Activated B cell treated with CpG ODN at 0.5 μM for 24 hours (primary cell): ENCODE results near the gene ZMYM1. TPM values are rescaled to one million over a fixed set of nuclear protein-coding genes. Genes with fewer than 3 reads are reported as not detected.
"Not testable (repeated sequence)": the region's sequence is repeated elsewhere in the genome, so short reads cannot be mapped to it uniquely, and the experiment has no call there.

ENCODE experiments used
- ATAC-seq: fragments of 200-7000 bp; cut with Tn5 transposase; one replicate; pipeline ENCODE4 v1.10.0; 2021; ENCODE audit warnings: low read depth, mild to moderate bottlenecking, moderate library complexity
- CTCF ChIA-PET: fragments of 350-600 bp; sonication (Branson Sonifier 250); formaldehyde crosslinking; loops from one replicate; lab custom pipeline; 2021; ENCODE audit warnings: antibody characterized with exemption; lab: Charles Lee
- POLR2A ChIA-PET: fragments of 350-600 bp; sonication (Branson Sonifier 250); formaldehyde crosslinking; loops from one replicate; lab custom pipeline; 2021; ENCODE audit warnings: antibody characterized with exemption; lab: Charles Lee
- DNase-seq: peaks from one replicate; pipeline ENCODE4 v3.0.0; 2022
- H3K27ac Mint-ChIP-seq: one replicate; pipeline ENCODE4 v1.8.0; 2020; ENCODE audit warnings: mixed read lengths
- H3K27me3 Mint-ChIP-seq: one replicate; pipeline ENCODE4 v1.8.0; 2021; ENCODE audit warnings: mixed read lengths
- H3K36me3 Mint-ChIP-seq: one replicate; pipeline ENCODE4 v1.8.0; 2021; ENCODE audit warnings: low read depth, mixed read lengths
- H3K4me1 Mint-ChIP-seq: one replicate; pipeline ENCODE4 v1.8.0; 2021; ENCODE audit warnings: mixed read lengths
- H3K4me3 Mint-ChIP-seq: one replicate; pipeline ENCODE4 v1.8.0; 2020; ENCODE audit warnings: mild to moderate bottlenecking, mixed read lengths
- H3K9me3 Mint-ChIP-seq: one replicate; pipeline ENCODE4 v1.8.0; 2020; ENCODE audit warnings: mixed read lengths
- intact Hi-C: fragments of 100-400 bp; cut with micrococcal nuclease; formaldehyde crosslinking; loops from one replicate; pipeline ENCODE4 v1.15.1; 2024
- total RNA-seq: library from RNA; stranded (reverse); gene quantifications from 2 replicates; pipeline ENCODE4 v1.2.3, GENCODE V29; 2022
- TF ChIP-seq, protein P1 (sequence below): fragments of 200-600 bp; IDR thresholded peaks from one replicate; pipeline ENCODE4 v1.8.0; 2022; ENCODE audit warnings: antibody characterized with exemption, mild to moderate bottlenecking

Gene ZMYM1
- total RNA-seq, 1 donor from 2014 or later = 7.4 TPM

DNA sequence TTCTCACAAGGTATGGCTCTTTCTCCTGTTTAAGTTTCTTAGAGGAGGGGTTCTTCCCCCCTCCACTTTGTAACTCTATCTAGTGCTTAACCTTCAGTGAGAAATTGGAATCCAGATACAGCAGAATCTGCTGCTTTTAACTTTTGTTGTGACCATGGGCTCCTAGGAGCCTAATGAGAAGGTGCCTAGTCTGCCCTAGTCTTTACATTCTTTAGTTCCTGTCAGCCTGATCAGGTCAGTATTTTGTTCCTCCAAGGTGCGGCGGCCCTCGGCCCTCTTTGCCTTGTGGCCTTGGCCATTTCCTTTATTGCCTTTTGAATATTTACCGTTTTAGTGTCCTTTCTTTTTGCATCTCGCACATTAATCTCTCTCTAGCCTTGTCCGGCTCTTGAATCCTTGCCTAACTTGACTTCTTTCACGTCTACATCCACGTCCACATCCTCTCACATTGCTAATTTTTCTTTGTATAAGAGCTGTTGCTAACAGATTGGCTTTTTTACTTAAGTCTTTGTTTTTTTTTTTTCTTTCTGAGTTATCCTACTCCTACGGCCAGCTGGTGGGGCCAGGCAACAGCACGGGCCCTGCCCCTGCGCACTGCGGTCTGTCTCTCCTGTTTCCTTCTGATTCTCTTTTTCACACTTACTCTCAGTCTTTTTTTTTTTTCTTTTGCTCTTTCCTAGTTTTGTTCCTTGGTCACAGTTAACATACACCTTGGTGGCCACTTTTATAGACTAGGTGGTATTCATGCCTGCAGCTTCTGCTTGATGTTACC lies 64.7 kb downstream of the ZMYM1 start:
- Mint-ChIP-seq H3K4me3 (no peak overlapping the region), H3K9me3 (no peaks in the 10 kb centered on the region), H3K27me3 (peaks cover 9% of the 10 kb centered on the region), H3K4me1 (no peaks in the 10 kb centered on the region), H3K36me3 (no peaks in the 10 kb centered on the region), H3K27ac (no peak overlapping the region)
- ATAC-seq (no peak), DNase-seq (no peak)
- POLR2A ChIA-PET = no interaction called here
- intact Hi-C loops = no loop called here
- TF ChIP-seq, protein P1, sequence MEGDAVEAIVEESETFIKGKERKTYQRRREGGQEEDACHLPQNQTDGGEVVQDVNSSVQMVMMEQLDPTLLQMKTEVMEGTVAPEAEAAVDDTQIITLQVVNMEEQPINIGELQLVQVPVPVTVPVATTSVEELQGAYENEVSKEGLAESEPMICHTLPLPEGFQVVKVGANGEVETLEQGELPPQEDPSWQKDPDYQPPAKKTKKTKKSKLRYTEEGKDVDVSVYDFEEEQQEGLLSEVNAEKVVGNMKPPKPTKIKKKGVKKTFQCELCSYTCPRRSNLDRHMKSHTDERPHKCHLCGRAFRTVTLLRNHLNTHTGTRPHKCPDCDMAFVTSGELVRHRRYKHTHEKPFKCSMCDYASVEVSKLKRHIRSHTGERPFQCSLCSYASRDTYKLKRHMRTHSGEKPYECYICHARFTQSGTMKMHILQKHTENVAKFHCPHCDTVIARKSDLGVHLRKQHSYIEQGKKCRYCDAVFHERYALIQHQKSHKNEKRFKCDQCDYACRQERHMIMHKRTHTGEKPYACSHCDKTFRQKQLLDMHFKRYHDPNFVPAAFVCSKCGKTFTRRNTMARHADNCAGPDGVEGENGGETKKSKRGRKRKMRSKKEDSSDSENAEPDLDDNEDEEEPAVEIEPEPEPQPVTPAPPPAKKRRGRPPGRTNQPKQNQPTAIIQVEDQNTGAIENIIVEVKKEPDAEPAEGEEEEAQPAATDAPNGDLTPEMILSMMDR = no peak
- CTCF ChIA-PET = no interaction called here

DNA sequence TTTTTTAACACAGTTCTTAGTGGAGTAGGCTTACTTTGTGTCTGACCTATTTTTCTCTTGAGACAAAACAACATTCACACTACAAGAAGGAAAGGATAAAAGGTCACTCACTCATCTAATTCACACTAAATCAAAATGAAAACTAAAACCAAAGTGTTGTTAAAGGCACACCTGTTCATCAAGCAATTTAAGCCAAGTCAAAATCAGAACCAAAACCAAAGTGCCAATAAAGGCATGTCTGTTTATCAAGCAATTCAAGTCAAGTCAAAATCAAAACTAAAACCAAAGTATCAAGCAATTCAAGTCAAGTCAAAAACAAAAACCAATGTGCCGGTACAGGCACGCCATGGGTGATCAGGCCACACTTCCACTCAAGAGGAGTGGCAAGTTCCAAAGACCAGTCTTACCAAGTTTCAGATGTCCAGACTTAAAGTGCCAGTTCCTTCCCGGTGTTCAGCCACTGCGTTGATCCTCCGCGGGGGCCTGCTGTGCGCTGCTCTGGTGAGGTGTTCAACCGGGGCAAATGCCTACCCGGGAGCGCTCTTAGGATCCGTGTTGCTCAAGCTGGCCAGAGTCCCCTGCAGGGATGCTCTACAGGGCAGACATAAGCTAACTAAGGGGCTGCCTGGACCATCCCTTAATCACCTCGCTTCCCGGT lies 66.8 kb downstream of the ZMYM1 start:
- H3K27ac Mint-ChIP-seq, intact Hi-C loops, ATAC-seq, H3K9me3 Mint-ChIP-seq, H3K4me3 Mint-ChIP-seq, CTCF ChIA-PET, DNase-seq, H3K4me1 Mint-ChIP-seq, H3K36me3 Mint-ChIP-seq, POLR2A ChIA-PET: not testable (repeated sequence)
- H3K27me3 Mint-ChIP-seq = peaks cover 11% of the 10 kb centered on the region

DNA sequence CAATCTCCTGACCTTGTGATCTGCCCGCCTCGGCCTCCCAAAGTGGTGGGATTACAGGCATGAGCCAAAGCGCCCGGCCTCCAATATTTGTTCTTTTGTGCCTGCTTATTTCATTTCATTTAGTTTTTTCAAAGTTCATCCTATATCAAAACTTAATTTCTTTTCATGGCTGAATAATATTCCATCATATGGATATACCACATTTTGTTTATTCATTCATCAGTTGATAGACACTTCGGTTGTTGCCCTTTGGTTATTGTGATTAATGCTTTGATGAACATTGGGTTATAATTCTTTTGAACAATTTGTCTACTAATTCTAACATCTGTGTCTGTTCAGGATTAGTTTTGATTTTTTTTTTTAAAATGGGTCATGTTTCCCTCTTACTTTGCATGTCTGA lies 72.0 kb downstream of the ZMYM1 start:
- CTCF ChIA-PET = no interaction called here
- TF ChIP-seq, protein P1 = no peak
- Mint-ChIP-seq H3K27ac (no peak overlapping the region), H3K4me3 (no peak overlapping the region), H3K27me3 (peaks cover 5% of the 10 kb centered on the region), H3K4me1 (no peaks in the 10 kb centered on the region), H3K9me3 (peaks cover 4% of the 10 kb centered on the region), H3K36me3 (no peaks in the 10 kb centered on the region)
- intact Hi-C loops = no loop called here
- POLR2A ChIA-PET = no interaction called here
- no peak for ATAC-seq
- no peak for DNase-seq

DNA sequence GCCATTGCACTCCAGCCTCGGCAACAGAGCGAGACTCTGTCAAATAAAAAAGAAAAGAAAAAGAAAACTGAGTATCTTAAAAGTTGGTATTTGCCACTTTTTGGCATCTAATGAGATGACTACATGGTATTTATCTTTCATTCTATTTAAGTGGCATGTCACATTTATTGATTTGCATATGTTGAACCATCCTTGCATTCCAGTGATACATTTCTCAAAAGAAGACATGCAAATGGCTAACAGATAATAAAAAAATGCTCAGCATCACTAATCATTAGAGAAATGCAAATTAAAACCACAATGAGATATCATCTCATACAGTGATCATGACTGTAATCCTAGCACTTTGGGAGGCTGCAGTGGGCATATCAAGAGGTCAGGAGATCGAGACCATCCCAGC lies 85.7 kb downstream of the ZMYM1 start:
- no peak for ATAC-seq
- no peak overlapping the region for H3K4me3 Mint-ChIP-seq
- no peaks in the 10 kb centered on the region for H3K4me1 Mint-ChIP-seq
- ChIA-PET CTCF (no interaction called here), POLR2A (no interaction called here)
- H3K36me3 Mint-ChIP-seq = no peaks in the 10 kb centered on the region
- H3K27ac Mint-ChIP-seq = no peak overlapping the region
- H3K9me3 Mint-ChIP-seq = peaks cover 2% of the 10 kb centered on the region
- TF ChIP-seq, protein P1 = no peak
- intact Hi-C loops = no loop called here
- DNase-seq = no peak
- no peaks in the 10 kb centered on the region for H3K27me3 Mint-ChIP-seq

Other genes with a start within 250 kb of the ZMYM1 start
- 45.9 and 46.3 TPM in 2 replicates for gene SMIM12, start 219.6 kb upstream of the ZMYM1 start, total RNA-seq
- gene DLGAP3, start 149.7 kb upstream of the ZMYM1 start, total RNA-seq = 3.9 and 6.0 TPM in 2 replicates
- 16.7 and 20.0 TPM in 2 replicates for gene TMEM35B, start 94.0 kb upstream of the ZMYM1 start, total RNA-seq
- 34.7 and 41.6 TPM in 2 replicates for gene ZMYM6, start 47.4 kb upstream of the ZMYM1 start, total RNA-seq
- gene SFPQ, start 113.8 kb downstream of the ZMYM1 start, total RNA-seq = 380 and 429 TPM in 2 replicates
- 42.4 and 46.4 TPM in 2 replicates for gene ZMYM4, start 189.3 kb downstream of the ZMYM1 start, total RNA-seq